CD4-positive, alpha-beta T cell (primary cell): ENCODE data around the gene ABCG2. TPM values are rescaled to one million over a fixed set of nuclear protein-coding genes. Genes with fewer than 3 reads are reported as not detected.

Source experiments
- ATAC-seq: fragments of 200-7000 bp; cut with Tn5 transposase; one replicate; pipeline ENCODE4 v1.10.0; 2022; ENCODE audit warnings: mild to moderate bottlenecking; ENCODE audit not compliant: poor library complexity
- CTCF ChIA-PET: fragments of 350-600 bp; sonication (Branson Sonifier 250); formaldehyde crosslinking; loops from one replicate; lab custom pipeline; 2021; ENCODE audit warnings: antibody characterized with exemption, inconsistent platforms; lab: Charles Lee
- POLR2A ChIA-PET: fragments of 350-600 bp; sonication (Branson Sonifier 250); formaldehyde crosslinking; loops from one replicate; lab custom pipeline; 2021; ENCODE audit warnings: antibody characterized with exemption, inconsistent platforms; lab: Charles Lee
- DNase-seq, 14 experiments: peaks; one replicate each; pipeline ENCODE4 v3.0.0-alpha.2; 2013 to 2020; ENCODE audit warnings: mixed read lengths in 2 of 14
- H3K27ac ChIP-seq, 2 donors: one replicate each; pipeline versions ENCODE4 v1.5.1 to v1.7.0; 2013; ENCODE audit warnings: low read length in 2 of 2, low read depth in 1 of 2, mild to moderate bottlenecking in 1 of 2
- H3K27me3 ChIP-seq, 2 experiments: 1 replicate in 1 of 2; 2 replicates in 1 of 2; pipeline versions ENCODE4 v1.6.1 to v1.7.0; 2013; ENCODE audit warnings: low read length in 2 of 2, control low read depth in 1 of 2, mild to moderate bottlenecking in 1 of 2, moderate library complexity in 1 of 2; ENCODE audit not compliant: insufficient read depth in 2 of 2, control insufficient read depth in 1 of 2
- H3K36me3 ChIP-seq: one replicate; pipeline ENCODE4 v1.6.1; 2013; ENCODE audit warnings: low read length, control low read depth; ENCODE audit not compliant: insufficient read depth
- H3K4me1 ChIP-seq: one replicate; pipeline ENCODE4 v1.6.1; 2013; ENCODE audit warnings: low read length, control low read depth; ENCODE audit not compliant: insufficient read depth
- H3K4me3 ChIP-seq: one replicate; pipeline ENCODE4 v1.5.1; 2013; ENCODE audit warnings: mild to moderate bottlenecking, low read length, moderate library complexity
- H3K9me3 ChIP-seq, 2 experiments: 1 replicate in 1 of 2; 2 replicates in 1 of 2; pipeline versions ENCODE4 v1.6.1 to v1.7.0; 2013; ENCODE audit warnings: low read length in 2 of 2, mild to moderate bottlenecking in 2 of 2, control low read depth in 1 of 2, moderate library complexity in 1 of 2; ENCODE audit not compliant: control insufficient read depth in 1 of 2, insufficient read depth in 1 of 2
- H3K27ac Mint-ChIP-seq: one replicate; pipeline ENCODE4 v1.8.0; 2020; ENCODE audit warnings: mixed read lengths
- H3K27me3 Mint-ChIP-seq: one replicate; pipeline ENCODE4 v1.8.0; 2021; ENCODE audit warnings: mixed read lengths
- H3K36me3 Mint-ChIP-seq: one replicate; pipeline ENCODE4 v1.8.0; 2021; ENCODE audit warnings: low read depth, mixed read lengths
- H3K4me1 Mint-ChIP-seq: one replicate; pipeline ENCODE4 v1.8.0; 2021; ENCODE audit warnings: low read depth, mixed read lengths
- H3K4me3 Mint-ChIP-seq: one replicate; pipeline ENCODE4 v1.8.0; 2020; ENCODE audit warnings: mild to moderate bottlenecking, mixed read lengths
- H3K9me3 Mint-ChIP-seq: one replicate; pipeline ENCODE4 v1.8.0; 2020; ENCODE audit warnings: mixed read lengths
- intact Hi-C, 2 experiments: fragments of 100-400 bp; cut with DNase I in 1 of 2; cut with micrococcal nuclease in 1 of 2; formaldehyde crosslinking; loops; one replicate each; pipeline versions ENCODE4 v1.15.1 to v1.9.0; 2023 to 2025; cut with DNase I, micrococcal nuclease
- total RNA-seq, 174 experiments: library from RNA in 2 of 174; stranded (reverse) in 2 of 174; gene quantifications; one replicate each; pipeline ENCODE4 v1.2.3 and lab custom pipeline; 2021 to 2026
- TF ChIP-seq, protein P1 (sequence below): fragments of 200-600 bp; IDR thresholded peaks from one replicate; pipeline ENCODE4 v1.8.0; 2022; ENCODE audit warnings: antibody characterized with exemption, mild to moderate bottlenecking

The ABCG2 gene
- total RNA-seq, 2 experiments from 2014 or later: not detected

DNA sequence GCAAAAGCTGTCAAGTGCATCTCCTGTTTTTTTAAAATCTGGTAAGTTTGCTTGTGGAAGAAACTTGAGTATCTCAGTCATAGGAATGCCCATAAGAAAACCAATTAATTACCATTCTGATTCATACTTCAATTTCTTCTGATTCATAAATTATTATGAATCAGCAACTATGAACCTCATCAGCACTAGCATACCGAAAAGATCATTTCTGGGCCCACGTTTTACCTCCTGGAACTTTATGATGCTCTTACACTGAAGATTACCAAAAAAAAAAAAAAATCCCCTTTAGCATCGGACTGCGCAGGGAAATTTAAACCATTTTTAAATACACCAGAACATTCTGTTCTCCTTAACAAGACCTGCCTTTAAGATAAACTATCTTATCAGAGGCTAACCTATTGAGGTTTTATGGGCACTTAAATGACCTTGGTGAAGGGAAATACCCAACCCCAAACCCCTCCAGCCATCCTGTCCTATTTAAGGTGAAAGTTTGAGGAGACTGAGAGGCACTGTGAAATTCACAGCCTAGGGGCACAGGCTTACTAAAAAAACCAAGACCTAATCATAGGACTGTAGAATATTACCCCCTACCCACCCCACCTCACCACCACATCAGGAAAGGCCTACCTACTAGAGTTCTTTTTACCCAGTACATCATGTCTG is 38.2 kb upstream of the ABCG2 start:
- POLR2A ChIA-PET: no interaction called here

DNA sequence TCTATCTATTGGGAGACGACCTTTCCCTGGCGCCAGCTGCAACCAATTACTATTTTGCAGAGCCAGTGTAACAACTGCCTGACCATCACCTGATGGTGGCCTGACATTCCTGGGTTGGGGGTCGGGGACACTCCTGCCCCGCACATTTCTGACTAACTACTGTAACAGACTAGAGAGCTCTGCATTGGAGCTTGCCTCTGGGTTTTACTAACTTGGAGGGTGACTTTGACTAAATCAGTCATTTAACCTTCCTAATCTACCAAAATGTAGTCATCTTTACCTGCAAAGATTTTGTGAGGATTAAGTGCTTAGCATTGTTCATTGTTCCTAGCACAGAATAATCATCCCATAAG is 37.5 kb upstream of the ABCG2 start:
- POLR2A ChIA-PET: no interaction called here
- intact Hi-C loops: no loop called here
- CTCF ChIA-PET: no interaction called here
- DNase-seq (no peak), ATAC-seq (no peak)
- H3K36me3 Mint-ChIP-seq: no peaks in the 10 kb centered on the region
- no peaks in the 10 kb centered on the region for H3K36me3 ChIP-seq
- TF ChIP-seq, protein P1, sequence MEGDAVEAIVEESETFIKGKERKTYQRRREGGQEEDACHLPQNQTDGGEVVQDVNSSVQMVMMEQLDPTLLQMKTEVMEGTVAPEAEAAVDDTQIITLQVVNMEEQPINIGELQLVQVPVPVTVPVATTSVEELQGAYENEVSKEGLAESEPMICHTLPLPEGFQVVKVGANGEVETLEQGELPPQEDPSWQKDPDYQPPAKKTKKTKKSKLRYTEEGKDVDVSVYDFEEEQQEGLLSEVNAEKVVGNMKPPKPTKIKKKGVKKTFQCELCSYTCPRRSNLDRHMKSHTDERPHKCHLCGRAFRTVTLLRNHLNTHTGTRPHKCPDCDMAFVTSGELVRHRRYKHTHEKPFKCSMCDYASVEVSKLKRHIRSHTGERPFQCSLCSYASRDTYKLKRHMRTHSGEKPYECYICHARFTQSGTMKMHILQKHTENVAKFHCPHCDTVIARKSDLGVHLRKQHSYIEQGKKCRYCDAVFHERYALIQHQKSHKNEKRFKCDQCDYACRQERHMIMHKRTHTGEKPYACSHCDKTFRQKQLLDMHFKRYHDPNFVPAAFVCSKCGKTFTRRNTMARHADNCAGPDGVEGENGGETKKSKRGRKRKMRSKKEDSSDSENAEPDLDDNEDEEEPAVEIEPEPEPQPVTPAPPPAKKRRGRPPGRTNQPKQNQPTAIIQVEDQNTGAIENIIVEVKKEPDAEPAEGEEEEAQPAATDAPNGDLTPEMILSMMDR: no peak
- no peaks in the 10 kb centered on the region for H3K27me3 Mint-ChIP-seq
- H3K27ac ChIP-seq: no peak overlapping the region
- H3K27ac Mint-ChIP-seq: no peak overlapping the region
- H3K9me3 ChIP-seq: no peaks in the 10 kb centered on the region
- H3K4me1 ChIP-seq: no peaks in the 10 kb centered on the region
- no peak overlapping the region for H3K4me3 Mint-ChIP-seq
- no peaks in the 10 kb centered on the region for H3K27me3 ChIP-seq
- H3K4me1 Mint-ChIP-seq: no peaks in the 10 kb centered on the region
- no peaks in the 10 kb centered on the region for H3K9me3 Mint-ChIP-seq
- no peak overlapping the region for H3K4me3 ChIP-seq

More for the DNA sequence above, 38.2 kb upstream of the ABCG2 start:
- intact Hi-C loops: no loop called here
- DNase-seq (no peak), ATAC-seq (no peak)
- Histone ChIP-seq H3K4me1 (no peaks in the 10 kb centered on the region), H3K36me3 (no peaks in the 10 kb centered on the region), H3K9me3 (no peaks in the 10 kb centered on the region), H3K27ac (no peak overlapping the region), H3K27me3 (no peaks in the 10 kb centered on the region), H3K4me3 (no peak overlapping the region)
- TF ChIP-seq, protein P1: no peak
- CTCF ChIA-PET: no interaction called here
- no peak overlapping the region for H3K4me3 Mint-ChIP-seq
- H3K27me3 Mint-ChIP-seq: no peaks in the 10 kb centered on the region
- H3K9me3 Mint-ChIP-seq: no peaks in the 10 kb centered on the region
- no peaks in the 10 kb centered on the region for H3K4me1 Mint-ChIP-seq
- H3K36me3 Mint-ChIP-seq: no peaks in the 10 kb centered on the region
- H3K27ac Mint-ChIP-seq: no peak overlapping the region

DNA sequence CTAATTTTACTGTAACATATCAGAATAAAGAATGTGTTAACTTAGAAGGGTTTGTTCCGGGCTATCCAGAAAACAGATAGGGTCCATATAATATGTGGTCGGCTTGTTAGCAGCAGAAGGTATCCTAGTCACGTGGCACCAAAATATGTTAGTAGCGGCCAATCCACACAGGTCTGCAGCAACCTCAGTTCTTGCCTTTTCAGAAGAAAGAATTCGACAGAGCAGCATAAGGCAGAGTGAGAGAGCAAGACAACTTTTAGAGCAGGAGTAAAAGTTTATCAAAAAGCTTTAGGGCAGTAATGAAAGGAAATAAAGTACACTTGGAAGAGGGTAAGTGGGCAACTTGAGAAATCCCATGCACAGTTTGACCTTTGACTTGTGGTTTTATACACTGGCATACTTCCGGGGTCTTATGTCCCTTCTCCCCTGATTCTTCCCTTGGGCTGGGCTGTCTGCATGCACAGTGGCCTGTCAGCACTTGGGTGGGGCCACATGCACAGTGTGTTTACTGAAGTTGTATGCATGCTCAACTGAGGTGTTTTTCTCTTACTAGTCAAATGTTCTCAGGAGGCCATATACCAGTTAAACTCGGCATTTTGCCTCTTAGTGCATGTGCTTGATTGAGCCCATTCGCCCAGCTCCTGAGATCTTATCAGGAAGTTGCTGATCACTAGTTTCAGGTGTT is 37.0 kb upstream of the ABCG2 start:
- Mint-ChIP-seq H3K4me1 (no peaks in the 10 kb centered on the region), H3K9me3 (no peaks in the 10 kb centered on the region), H3K27ac (no peak overlapping the region), H3K4me3 (no peak overlapping the region), H3K27me3 (no peaks in the 10 kb centered on the region), H3K36me3 (no peaks in the 10 kb centered on the region)
- no peak overlapping the region for H3K4me3 ChIP-seq
- DNase-seq: no peak
- ChIA-PET CTCF (no interaction called here), POLR2A (no interaction called here)
- TF ChIP-seq, protein P1: no peak
- intact Hi-C loops: no loop called here
- no peaks in the 10 kb centered on the region for H3K27me3 ChIP-seq
- H3K9me3 ChIP-seq: no peaks in the 10 kb centered on the region
- H3K36me3 ChIP-seq: no peaks in the 10 kb centered on the region
- no peak for ATAC-seq
- H3K27ac ChIP-seq: no peak overlapping the region
- no peaks in the 10 kb centered on the region for H3K4me1 ChIP-seq
